Stomach (tissue), 9 donors: Measurements from ENCODE around the gene TAB2. TPM values are rescaled to one million over a fixed set of nuclear protein-coding genes. Genes with fewer than 3 reads are reported as not detected.

ENCODE experiments used
- DNase-seq, 2 donors: peaks; one replicate each; pipeline versions ENCODE4 v3.0.0 to v3.0.0-alpha.2; 2013 to 2019
- H3K27ac ChIP-seq, 5 donors: fragments of 200-600 bp in 4 of 5; sonication (generic) in 4 of 5; one replicate each; pipeline ENCODE4 v1.5.1; 2013 to 2019; ENCODE audit warnings: mild to moderate bottlenecking in 1 of 5, moderate library complexity in 1 of 5
- H3K27me3 ChIP-seq, 3 donors: fragments of 200-600 bp; sonication (generic); one replicate each; pipeline ENCODE4 v1.5.1; 2017 to 2019; ENCODE audit warnings: mixed run types in 1 of 3
- H3K36me3 ChIP-seq, 4 donors: fragments of 200-600 bp; sonication (generic); 1 replicate in 3 of 4; 2 replicates in 1 of 4; pipeline ENCODE4 v1.5.1; 2016 to 2019
- H3K4me1 ChIP-seq, 4 donors: fragments of 200-600 bp; sonication (generic); one replicate each; pipeline ENCODE4 v1.5.1; 2016 to 2019
- H3K4me3 ChIP-seq, 4 donors: fragments of 200-600 bp; sonication (generic) in 3 of 4; one replicate each; pipeline ENCODE4 v1.5.1; 2016 to 2019; ENCODE audit warnings: mild to moderate bottlenecking in 1 of 4
- H3K9me3 ChIP-seq, 4 donors: fragments of 200-600 bp; sonication (generic); one replicate each; pipeline ENCODE4 v1.5.1; 2016 to 2019
- EP300 ChIP-seq: sonication (generic); formaldehyde crosslinking; IDR thresholded peaks from one replicate; pipeline ENCODE4 v1.6.1; 2017; ENCODE audit warnings: antibody characterized with exemption
- POLR2A ChIP-seq, 4 donors: fragments of 450-650 bp; IDR thresholded peaks; one replicate each; pipeline ENCODE4 v1.6.1; 2016; ENCODE audit warnings: antibody characterized with exemption in 4 of 4, control low read depth in 2 of 4, mild to moderate bottlenecking in 1 of 4, moderate library complexity in 1 of 4
- POLR2AphosphoS5 ChIP-seq, 3 donors: sonication (generic); formaldehyde crosslinking; IDR thresholded peaks; one replicate each; pipeline ENCODE4 v1.6.1; 2016; ENCODE audit warnings: antibody characterized with exemption in 3 of 3
- WGBS, 5 donors: extraction: QIAGEN DNeasy Blood & Tissue Kit in 3 of 5; methylation state at CpG; one replicate each; pipeline versions ENCODE4 v1.1.5 to v1.1.7; 2013 to 2018; 5-methylcytosine and 5-hydroxymethylcytosine counted together
- intact Hi-C: fragments of 100-400 bp; cut with DNase I; formaldehyde crosslinking; loops from one replicate; pipeline ENCODE4 v1.15.1; 2023; ENCODE audit warnings: low total_unique reads
- polyA plus RNA-seq, 3 donors: library from polyadenylated mRNA; stranded (reverse); fragments of 200-250 nt; gene quantifications; one replicate each; pipeline ENCODE4 v1.2.3, GENCODE V29; 2013
- total RNA-seq, 5 donors: library from RNA; depleted of rRNA; stranded (reverse); fragments of >200 nt; gene quantifications; one replicate each; pipeline versions ENCODE4 v1.1.0 to v1.2.3, GENCODE V29; 2014 to 2016
- TF ChIP-seq, protein P1 (sequence below), 7 experiments: fragments of 450-650 bp in 4 of 7; fragments of 200-600 bp in 3 of 7; sonication (generic) in 3 of 7; IDR thresholded peaks; one replicate each; pipeline ENCODE4 v1.5.1; 2016 to 2019; ENCODE audit warnings: antibody characterized with exemption in 7 of 7, control low read depth in 2 of 7, mild to moderate bottlenecking in 1 of 7
- donor health status: healthy with polysubstance abuse.
- donor health status: Bipolar disorder and iron deficiency.
- donor health status: healthy.

TAB2 gene
- total and polyA plus RNA-seq, 8 donors, result 14.1 to 119 (median 47.4) TPM

DNA sequence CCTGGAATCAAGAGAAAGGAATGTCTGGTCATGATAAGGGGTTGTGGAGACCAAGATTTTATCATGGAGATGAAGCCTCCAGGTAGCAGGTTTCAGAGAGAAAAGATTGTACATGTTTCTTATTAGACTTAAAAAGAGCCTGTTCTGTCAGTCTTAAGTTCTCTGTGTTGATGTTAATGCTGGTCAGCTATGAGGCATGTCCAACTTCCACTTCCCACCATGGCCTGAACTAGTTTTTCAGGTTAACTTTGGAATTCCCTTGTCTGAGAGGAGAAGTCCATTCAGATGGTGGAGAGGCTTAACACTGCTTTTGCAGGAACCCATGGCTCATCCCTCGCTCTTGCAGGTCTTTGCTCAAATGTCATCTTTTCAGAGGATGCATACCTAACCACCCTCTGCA lies 27.5 kb upstream of the TAB2 start:
- Histone ChIP-seq H3K27me3 (no peaks in the 10 kb centered on the region), H3K9me3 (no peaks in the 10 kb centered on the region), H3K27ac (no peak overlapping the region), H3K4me3 (no peak overlapping the region), H3K36me3 (no peaks in the 10 kb centered on the region), H3K4me1 (no peaks in the 10 kb centered on the region)
- 88 to 100% (median 96%) methylated on average over 1 of the region's 1 CpG for WGBS, 5 donors
- no peak for DNase-seq
- intact Hi-C loops, result no loop called here
- TF ChIP-seq POLR2A (IDR thresholded peaks at IDR 0.05) (no peak), POLR2AphosphoS5 (IDR thresholded peaks at IDR 0.05) (no peak), EP300 (no peak)
- TF ChIP-seq, protein P1, sequence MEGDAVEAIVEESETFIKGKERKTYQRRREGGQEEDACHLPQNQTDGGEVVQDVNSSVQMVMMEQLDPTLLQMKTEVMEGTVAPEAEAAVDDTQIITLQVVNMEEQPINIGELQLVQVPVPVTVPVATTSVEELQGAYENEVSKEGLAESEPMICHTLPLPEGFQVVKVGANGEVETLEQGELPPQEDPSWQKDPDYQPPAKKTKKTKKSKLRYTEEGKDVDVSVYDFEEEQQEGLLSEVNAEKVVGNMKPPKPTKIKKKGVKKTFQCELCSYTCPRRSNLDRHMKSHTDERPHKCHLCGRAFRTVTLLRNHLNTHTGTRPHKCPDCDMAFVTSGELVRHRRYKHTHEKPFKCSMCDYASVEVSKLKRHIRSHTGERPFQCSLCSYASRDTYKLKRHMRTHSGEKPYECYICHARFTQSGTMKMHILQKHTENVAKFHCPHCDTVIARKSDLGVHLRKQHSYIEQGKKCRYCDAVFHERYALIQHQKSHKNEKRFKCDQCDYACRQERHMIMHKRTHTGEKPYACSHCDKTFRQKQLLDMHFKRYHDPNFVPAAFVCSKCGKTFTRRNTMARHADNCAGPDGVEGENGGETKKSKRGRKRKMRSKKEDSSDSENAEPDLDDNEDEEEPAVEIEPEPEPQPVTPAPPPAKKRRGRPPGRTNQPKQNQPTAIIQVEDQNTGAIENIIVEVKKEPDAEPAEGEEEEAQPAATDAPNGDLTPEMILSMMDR (IDR thresholded peaks at IDR 0.05), result no peak

DNA sequence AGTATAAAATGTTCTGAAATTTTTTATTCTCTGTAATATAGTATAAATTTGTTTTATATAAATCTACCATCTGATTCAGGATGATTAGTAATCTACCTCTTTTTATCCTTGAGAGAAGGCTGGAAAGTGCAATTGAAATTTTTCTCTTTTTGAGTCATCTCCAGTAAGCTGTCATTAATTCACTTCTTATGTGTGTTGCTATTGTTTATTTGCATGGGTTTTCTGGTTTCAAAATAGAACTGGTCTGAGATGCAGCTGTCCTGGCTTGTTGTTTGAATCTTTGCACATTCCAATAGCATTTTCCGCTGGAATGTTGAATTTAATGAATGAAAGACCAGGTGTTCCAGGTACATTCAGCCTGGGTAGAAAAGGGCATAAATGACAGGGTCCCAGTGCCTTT lies 24.3 kb upstream of the TAB2 start:
- Histone ChIP-seq H3K4me1 (no peaks in the 10 kb centered on the region), H3K27me3 (no peaks in the 10 kb centered on the region), H3K9me3 (no peaks in the 10 kb centered on the region), H3K27ac (no peak overlapping the region), H3K36me3 (no peaks in the 10 kb centered on the region), H3K4me3 (no peak overlapping the region)
- WGBS, 5 donors, result 83 to 94% (median 92%) methylated on average over 1 of the region's 1 CpG
- intact Hi-C loops, result no loop called here
- no peak for DNase-seq
- TF ChIP-seq EP300, result no peak

DNA sequence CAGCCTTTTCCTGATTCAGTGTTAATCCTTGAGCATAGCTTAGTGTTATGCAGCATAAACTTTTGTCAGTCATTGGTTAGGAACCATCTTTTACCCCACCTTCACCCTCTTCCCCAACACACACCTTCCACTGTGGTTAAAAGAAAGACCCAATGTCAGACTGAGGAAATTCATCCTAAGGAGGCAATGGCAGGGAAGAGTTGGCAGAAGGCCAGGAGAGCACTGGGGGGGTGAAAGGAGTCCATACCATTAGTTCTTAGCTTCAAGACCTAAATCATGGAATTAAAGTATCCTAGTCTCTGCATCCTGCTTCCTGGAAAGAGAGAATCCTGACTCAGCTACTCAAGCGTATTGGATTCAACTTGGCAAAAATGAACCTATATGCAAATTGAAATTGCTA lies 16.9 kb upstream of the TAB2 start:
- TF ChIP-seq, protein P1 (IDR thresholded peaks at IDR 0.05), result no peak
- TF ChIP-seq POLR2A (IDR thresholded peaks at IDR 0.05) (no peak), POLR2AphosphoS5 (IDR thresholded peaks at IDR 0.05) (no peak), EP300 (no peak)
- Histone ChIP-seq H3K4me1 (no peaks in the 10 kb centered on the region), H3K27ac (no peak overlapping the region), H3K9me3 (no peaks in the 10 kb centered on the region), H3K4me3 (no peak overlapping the region), H3K27me3 (no peaks in the 10 kb centered on the region), H3K36me3 (no peaks in the 10 kb centered on the region)
- intact Hi-C loops, result no loop called here
- no peak for DNase-seq
- 90 to 100% (median 98%) methylated on average over 1 of the region's 1 CpG for WGBS, 5 donors

DNA sequence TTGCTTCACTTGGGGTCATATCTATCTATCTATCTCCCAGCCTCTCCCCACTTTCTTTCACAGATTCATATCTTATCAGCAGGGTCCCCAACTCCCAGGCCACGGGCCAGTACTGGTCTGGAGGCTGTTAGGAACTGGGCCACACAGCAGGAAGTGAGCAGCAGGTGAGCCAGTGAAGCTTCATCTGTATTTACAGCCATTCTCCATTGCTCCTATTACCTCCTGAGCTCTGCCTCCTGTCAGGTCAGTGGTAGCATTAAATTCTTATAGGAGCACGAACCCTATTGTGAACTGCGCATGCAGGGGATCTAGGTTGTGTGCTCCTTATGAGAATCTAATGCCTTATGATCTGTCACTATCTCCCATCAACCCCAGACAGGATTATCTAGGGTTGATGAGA lies 14.8 kb upstream of the TAB2 start:
- no peaks in the 10 kb centered on the region for H3K36me3 ChIP-seq
- H3K27ac ChIP-seq, result no peak overlapping the region
- intact Hi-C loops, result no loop called here
- 91 to 94% (median 92%) methylated on average over 3 of the region's 3 CpGs for WGBS, 5 donors
- TF ChIP-seq EP300 (no peak), POLR2AphosphoS5 (IDR thresholded peaks at IDR 0.05) (no peak)
- TF ChIP-seq, protein P1 (IDR thresholded peaks at IDR 0.05), result no peak
- H3K4me3 ChIP-seq, result no peak overlapping the region
- DNase-seq, result no peak
- H3K4me1 ChIP-seq, result no peaks in the 10 kb centered on the region
- no peaks in the 10 kb centered on the region for H3K9me3 ChIP-seq
- no peaks in the 10 kb centered on the region for H3K27me3 ChIP-seq

DNA sequence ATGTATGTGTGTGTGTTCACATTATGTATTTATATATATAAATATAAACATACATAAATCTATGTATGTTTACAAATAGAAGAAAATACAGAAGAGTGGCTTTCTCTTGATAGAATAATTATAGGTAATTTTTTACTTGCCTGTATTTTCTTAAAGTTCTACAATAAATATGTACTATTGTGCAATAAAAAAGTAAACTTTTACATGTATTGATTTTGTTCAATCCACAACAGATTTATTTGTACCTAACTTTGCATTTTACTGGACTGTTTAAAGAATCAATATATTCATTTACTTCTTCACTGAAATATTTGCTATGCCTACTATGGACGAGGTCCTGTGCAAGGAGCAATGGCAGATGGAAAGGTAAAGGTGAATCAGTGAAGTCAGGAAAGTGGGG lies 14.0 kb upstream of the TAB2 start:
- Histone ChIP-seq H3K4me3 (no peak overlapping the region), H3K4me1 (no peaks in the 10 kb centered on the region), H3K36me3 (no peaks in the 10 kb centered on the region), H3K27ac (no peak overlapping the region), H3K9me3 (no peaks in the 10 kb centered on the region), H3K27me3 (no peaks in the 10 kb centered on the region)
- WGBS, 5 donors, result 77 to 85% (median 79%) methylated on average over 1 of the region's 1 CpG
- intact Hi-C loops, result no loop called here
- no peak for TF ChIP-seq POLR2AphosphoS5 (IDR thresholded peaks at IDR 0.05)
- no peak for TF ChIP-seq EP300
- no peak for TF ChIP-seq POLR2A (IDR thresholded peaks at IDR 0.05)
- TF ChIP-seq, protein P1 (IDR thresholded peaks at IDR 0.05), result no peak
- DNase-seq, result no peak
